IPS DF 6.9 (cell line): ENCODE data around the gene KCNJ2.

ENCODE experiments used
- DNase-seq: peaks from one replicate; pipeline ENCODE4 v3.0.0-alpha.2; 2013; ENCODE audit warnings: low read depth, low spot score
- H3K27ac ChIP-seq: one replicate; pipeline ENCODE4 v1.5.1; 2013; ENCODE audit warnings: low read length, control low read depth
- H3K27me3 ChIP-seq: 2 replicates; pipeline ENCODE4 v1.6.1; 2013; ENCODE audit warnings: mild to moderate bottlenecking, low read length; ENCODE audit not compliant: control insufficient read depth, insufficient read depth
- H3K36me3 ChIP-seq: 2 replicates; pipeline ENCODE4 v1.6.1; 2013; ENCODE audit warnings: low read length; ENCODE audit not compliant: control insufficient read depth, insufficient read depth
- H3K4me1 ChIP-seq: 2 replicates; pipeline ENCODE4 v1.6.1; 2013; ENCODE audit warnings: low read length; ENCODE audit not compliant: control insufficient read depth, insufficient read depth
- H3K4me3 ChIP-seq: 2 replicates; pipeline ENCODE4 v1.5.1; 2013; ENCODE audit warnings: mild to moderate bottlenecking, low read length
- H3K9me3 ChIP-seq: 2 replicates; pipeline ENCODE4 v1.6.1; 2013; ENCODE audit warnings: low read length, inconsistent platforms; ENCODE audit not compliant: control insufficient read depth, insufficient read depth
- WGBS: extraction: QIAGEN DNeasy Blood & Tissue Kit; methylation state at CpG from one replicate; pipeline ENCODE4 v1.1.7; 2013; ENCODE audit warnings: mixed read lengths, missing lambda C conversion rate; ENCODE audit not compliant: insufficient read length, insufficient coverage; 5-methylcytosine and 5-hydroxymethylcytosine counted together

The KCNJ2 gene

DNA sequence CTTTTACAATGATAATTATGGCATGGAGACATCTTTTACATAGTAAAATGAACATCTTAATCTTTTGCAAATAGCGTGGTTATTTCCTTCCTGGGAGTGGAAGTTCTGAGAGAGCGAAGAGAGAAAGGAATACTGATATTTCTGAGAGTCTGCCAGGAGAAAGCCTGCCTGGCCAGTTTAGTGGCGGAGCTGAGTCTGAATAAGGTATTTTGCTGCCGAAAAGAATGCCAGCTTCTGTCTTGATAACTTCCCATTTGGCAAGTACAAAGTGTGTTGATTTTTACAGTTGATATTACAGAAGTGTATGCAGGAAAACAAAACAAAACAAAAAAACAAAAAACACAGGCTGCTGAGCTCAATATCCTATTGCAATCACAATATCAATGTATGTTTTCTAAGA is 55.9 kb downstream of the KCNJ2 start:
- DNase-seq, result no peak
- Histone ChIP-seq H3K9me3 (no peaks in the 10 kb centered on the region), H3K27ac (no peak overlapping the region), H3K27me3 (no peaks in the 10 kb centered on the region), H3K4me1 (no peaks in the 10 kb centered on the region), H3K36me3 (no peaks in the 10 kb centered on the region), H3K4me3 (no peak overlapping the region)
- WGBS, result no CpG with 5 or more reads among the region's 4 CpGs
